H1 (cell line): ENCODE results near the gene DYNLRB1. TPM values are rescaled to one million over a fixed set of nuclear protein-coding genes. Genes with fewer than 3 reads are reported as not detected.

Source experiments
- CTCF ChIA-PET: fragments of 300-600 bp; sonication (Branson Sonifier 250); formaldehyde crosslinking; loops from one replicate; lab custom pipeline; 2021; ENCODE audit not compliant: partially characterized antibody; lab: Charles Lee
- POLR2A ChIA-PET: fragments of 300-600 bp; sonication (Branson Sonifier 250); formaldehyde crosslinking; loops from one replicate; lab custom pipeline; 2021; ENCODE audit warnings: inconsistent platforms; ENCODE audit not compliant: partially characterized antibody; lab: Charles Lee
- DNase-seq, 2 experiments: peaks; one replicate each; pipeline versions ENCODE4 v3.0.0 to v3.0.0-alpha.2; 2010 to 2022; ENCODE audit warnings: low spot score in 2 of 2, low read depth in 1 of 2, mixed read lengths in 1 of 2
- FAIRE-seq: peaks from 2 replicates; lab custom pipeline; 2011; peaks lifted over from hg19 to GRCh38; lab: Jason Lieb, UNC
- H2AFZ ChIP-seq: 2 replicates; pipeline ENCODE4 v1.8.1; 2012; ENCODE audit warnings: low read length, inconsistent platforms
- H2AK5ac ChIP-seq: 2 replicates; pipeline ENCODE4 v1.6.1; 2013; ENCODE audit warnings: low read depth, low read length
- H2BK120ac ChIP-seq: replicated peaks from 2 replicates; pipeline ENCODE3; 2013; ENCODE audit warnings: low read depth, low read length, inconsistent platforms
- H2BK12ac ChIP-seq: 2 replicates; pipeline ENCODE4 v1.6.1; 2013; ENCODE audit warnings: low read depth, low read length
- H2BK15ac ChIP-seq: 2 replicates; pipeline ENCODE4 v1.6.1; 2013; ENCODE audit warnings: low read length
- H2BK20ac ChIP-seq: 2 replicates; pipeline ENCODE4 v1.6.1; 2013; ENCODE audit warnings: low read length
- H2BK5ac ChIP-seq: 2 replicates; pipeline ENCODE4 v1.6.1; 2013; ENCODE audit warnings: low read depth, low read length
- H3K14ac ChIP-seq: 2 replicates; pipeline ENCODE4 v1.6.1; 2013; ENCODE audit warnings: inconsistent platforms; ENCODE audit not compliant: insufficient read length
- H3K18ac ChIP-seq: 2 replicates; pipeline ENCODE4 v1.6.1; 2013; ENCODE audit warnings: low read length; ENCODE audit errors: extremely low read depth
- H3K23ac ChIP-seq: 2 replicates; pipeline ENCODE4 v1.6.1; 2013; ENCODE audit warnings: inconsistent platforms; ENCODE audit not compliant: insufficient read length
- H3K23me2 ChIP-seq: 2 replicates; pipeline ENCODE4 v1.6.1; 2013; ENCODE audit warnings: low read depth, low read length
- H3K27ac ChIP-seq: 2 replicates; pipeline ENCODE4 v1.6.1; 2011; ENCODE audit warnings: low read depth, low read length, inconsistent platforms
- H3K27me3 ChIP-seq, 4 experiments: replicated peaks in 1 of 4; 1 replicate in 1 of 4; 2 replicates in 3 of 4; pipeline versions ENCODE4 v1.6.1 to v1.8.1; 2011 to 2013; ENCODE audit warnings: low read length in 3 of 4, mild to moderate bottlenecking in 3 of 4, inconsistent platforms in 2 of 4, mixed read lengths in 2 of 4, moderate library complexity in 1 of 4; ENCODE audit not compliant: control insufficient read depth in 3 of 4, insufficient read depth in 3 of 4; ENCODE audit errors: extremely low read depth in 1 of 4
- H3K36me3 ChIP-seq, 4 experiments: 2 replicates each; pipeline versions ENCODE4 v1.6.1 to v1.8.1; 2011 to 2013; ENCODE audit warnings: mild to moderate bottlenecking in 4 of 4, low read length in 3 of 4, moderate library complexity in 2 of 4, control low read depth in 1 of 4, inconsistent platforms in 1 of 4; ENCODE audit not compliant: insufficient read depth in 4 of 4, control insufficient read depth in 2 of 4
- H3K4ac ChIP-seq: replicated peaks from 2 replicates; pipeline ENCODE3; 2013; ENCODE audit warnings: low read length, low read depth, mixed read lengths, inconsistent platforms; ENCODE audit not compliant: insufficient read length
- H3K4me1 ChIP-seq, 4 experiments: replicated peaks in 1 of 4; 1 replicate in 1 of 4; 2 replicates in 3 of 4; pipeline versions ENCODE4 v1.6.1 to v1.8.1; 2011 to 2013; ENCODE audit warnings: low read length in 3 of 4, inconsistent platforms in 2 of 4, mixed read lengths in 1 of 4; ENCODE audit not compliant: insufficient read depth in 4 of 4, control insufficient read depth in 3 of 4
- H3K4me2 ChIP-seq, 2 experiments: 2 replicates each; pipeline versions ENCODE4 v1.6.1 to v1.8.1; 2011 to 2013; ENCODE audit warnings: low read depth in 2 of 2, low read length in 2 of 2, control low read depth in 1 of 2, inconsistent platforms in 1 of 2, mild to moderate bottlenecking in 1 of 2; ENCODE audit not compliant: insufficient read depth in 1 of 2
- H3K4me3 ChIP-seq, 4 experiments: fragments of 200-600, 300-600 bp in 1 of 4; sonication (generic), shearing (Covaris generic), sonication (Bioruptor Twin) in 1 of 4; 2 replicates each; pipeline versions ENCODE4 v1.5.1 to v1.8.1; 2011 to 2016; ENCODE audit warnings: low read length in 4 of 4, low read depth in 3 of 4, control low read depth in 2 of 4, inconsistent platforms in 2 of 4, mild to moderate bottlenecking in 2 of 4, mixed read lengths in 1 of 4, moderate library complexity in 1 of 4; ENCODE audit not compliant: insufficient read depth in 2 of 4; ENCODE audit errors: extremely low read depth in 1 of 4
- H3K56ac ChIP-seq: replicated peaks from 2 replicates; pipeline ENCODE3; 2013; ENCODE audit warnings: low read depth, mild to moderate bottlenecking, mixed read lengths, low read length, inconsistent platforms; ENCODE audit not compliant: insufficient read length
- H3K79me1 ChIP-seq: 2 replicates; pipeline ENCODE4 v1.6.1; 2013; ENCODE audit warnings: low read depth, low read length, control low read depth
- H3K79me2 ChIP-seq, 2 experiments: 2 replicates each; pipeline versions ENCODE4 v1.6.1 to v1.8.1; 2012 to 2013; ENCODE audit warnings: low read length in 2 of 2, mild to moderate bottlenecking in 2 of 2, inconsistent platforms in 1 of 2; ENCODE audit not compliant: insufficient read depth in 2 of 2, control insufficient read depth in 1 of 2
- H3K9ac ChIP-seq, 4 experiments: replicated peaks in 1 of 4; 1 replicate in 1 of 4; 2 replicates in 3 of 4; pipeline versions ENCODE4 v1.6.1 to v1.8.1; 2011 to 2013; ENCODE audit warnings: low read depth in 3 of 4, low read length in 3 of 4, control low read depth in 2 of 4, mild to moderate bottlenecking in 2 of 4, moderate library complexity in 2 of 4, inconsistent platforms in 1 of 4; ENCODE audit errors: extremely low read depth in 1 of 4
- H3K9me3 ChIP-seq, 2 experiments: 2 replicates each; pipeline versions ENCODE4 v1.6.1 to v1.8.1; 2012 to 2013; ENCODE audit warnings: mild to moderate bottlenecking in 2 of 2, moderate library complexity in 2 of 2, control low read depth in 1 of 2, inconsistent platforms in 1 of 2, low read depth in 1 of 2, low read length in 1 of 2, mixed read lengths in 1 of 2; ENCODE audit not compliant: insufficient read depth in 2 of 2
- H4K20me1 ChIP-seq, 2 experiments: replicated peaks in 1 of 2; 2 replicates each; pipeline versions ENCODE3 to v1.8.1; 2011 to 2013; ENCODE audit warnings: inconsistent platforms in 2 of 2, low read length in 2 of 2, mild to moderate bottlenecking in 1 of 2; ENCODE audit not compliant: insufficient read depth in 2 of 2, control insufficient read depth in 1 of 2
- H4K5ac ChIP-seq: 2 replicates; pipeline ENCODE4 v1.6.1; 2013; ENCODE audit warnings: low read length, low read depth, mixed read lengths, inconsistent platforms; ENCODE audit not compliant: insufficient read length
- H4K8ac ChIP-seq: 2 replicates; pipeline ENCODE4 v1.8.0; 2013; ENCODE audit warnings: mild to moderate bottlenecking, moderate library complexity, low read length, inconsistent platforms; ENCODE audit not compliant: insufficient read depth; ENCODE audit errors: extremely low read depth
- H4K91ac ChIP-seq: replicated peaks from 2 replicates; pipeline ENCODE3; 2013; ENCODE audit warnings: low read length, mixed read lengths, inconsistent platforms; ENCODE audit not compliant: insufficient read length
- BACH1 ChIP-seq: IDR thresholded peaks from 2 replicates; pipeline ENCODE4 v1.6.1; 2012; ENCODE audit warnings: low read length, improper control_type of control experiment
- BRCA1 ChIP-seq: IDR thresholded peaks from 2 replicates; pipeline ENCODE4 v1.6.1; 2012; ENCODE audit warnings: low read depth, low read length, improper control_type of control experiment
- CHD2 ChIP-seq: IDR thresholded peaks from 2 replicates; pipeline ENCODE4 v1.6.1; 2012; ENCODE audit warnings: low read length, improper control_type of control experiment
- JUN ChIP-seq: IDR thresholded peaks from 2 replicates; pipeline ENCODE4 v1.6.1; 2011; ENCODE audit warnings: low read depth, mild to moderate bottlenecking, improper control_type of control experiment, low read length
- MAX ChIP-seq: IDR thresholded peaks from 2 replicates; pipeline ENCODE4 v1.6.1; 2012; ENCODE audit warnings: inconsistent platforms
- POLR2A ChIP-seq, 2 experiments: IDR thresholded peaks; 1 replicate in 1 of 2; 2 replicates in 1 of 2; pipeline ENCODE4 v1.6.1; 2011; ENCODE audit warnings: low read depth in 2 of 2, low read length in 2 of 2, mild to moderate bottlenecking in 2 of 2; ENCODE audit errors: control extremely low read depth in 1 of 2
- POU5F1 ChIP-seq: IDR thresholded peaks from 2 replicates; pipeline ENCODE4 v1.6.1; 2011; ENCODE audit warnings: low read depth, mild to moderate bottlenecking, low read length, moderate library complexity
- RBBP5 ChIP-seq: IDR thresholded peaks from 2 replicates; pipeline ENCODE4 v1.7.1; 2012; ENCODE audit warnings: low read depth, mild to moderate bottlenecking, inconsistent platforms, low read length, moderate library complexity, borderline replicate concordance
- RXRA ChIP-seq: IDR thresholded peaks from 2 replicates; pipeline ENCODE4 v1.6.1; 2011; ENCODE audit warnings: low read depth, mild to moderate bottlenecking, low read length, moderate library complexity; ENCODE audit not compliant: insufficient read depth
- SIN3A ChIP-seq, 2 experiments: IDR thresholded peaks in 1 of 2; conservative IDR thresholded peaks in 1 of 2; 2 replicates each; pipeline ENCODE4 v1.6.1; 2011 to 2012; ENCODE audit warnings: low read length in 2 of 2, improper control_type of control experiment in 1 of 2, low read depth in 1 of 2, mild to moderate bottlenecking in 1 of 2
- SUZ12 ChIP-seq: fragments of 200-600 bp; sonication (generic); IDR thresholded peaks from 2 replicates; pipeline ENCODE4 v1.6.1; 2012; ENCODE audit warnings: mild to moderate bottlenecking, inconsistent platforms, low read length, moderate library complexity, mixed read lengths
- TAF7 ChIP-seq: optimal IDR thresholded peaks from 2 replicates; pipeline ENCODE3; 2011; ENCODE audit warnings: low read depth, mild to moderate bottlenecking, inconsistent platforms, low read length, moderate library complexity, borderline replicate concordance
- USF2 ChIP-seq: IDR thresholded peaks from 2 replicates; pipeline ENCODE4 v1.6.1; 2011; ENCODE audit warnings: low read length, improper control_type of control experiment
- WGBS, 2 experiments: shearing (Covaris generic) in 1 of 2; methylation state at CpG; one replicate each; pipeline versions ENCODE4 v1.1.6 to v1.1.7; 2013 to 2015; ENCODE audit warnings: low lambda C conversion rate in 2 of 2, mixed read lengths in 2 of 2, inconsistent platforms in 1 of 2, low coverage in 1 of 2, missing lambda C conversion rate in 1 of 2; ENCODE audit not compliant: insufficient replicate concordance in 2 of 2, insufficient coverage in 1 of 2, insufficient read length in 1 of 2; ENCODE audit errors: extremely low coverage in 1 of 2, missing lambda C conversion rate in 1 of 2; 5-methylcytosine and 5-hydroxymethylcytosine counted together
- polyA plus RNA-seq, 7 experiments: library from polyadenylated mRNA; depleted of rRNA in 3 of 7; stranded (reverse) in 5 of 7; unstranded in 2 of 7; fragments of >200 nt in 5 of 7; fragments of 200-250 nt in 2 of 7; gene quantifications; 1 replicate in 5 of 7; 2 replicates in 1 of 7; 4 replicates in 1 of 7; pipeline versions ENCODE4 v1.2.1 to v1.2.3, GENCODE V29; 2011 to 2013; ENCODE audit warnings: missing spikeins in 2 of 7, mixed read lengths in 2 of 7
- total RNA-seq: library from RNA; stranded (reverse); fragmentation: NEBNext Ultra II Directional; extraction: Animal tissue kit (Norgen Biotek cat#: 25700); gene quantifications from 2 replicates; pipeline ENCODE4 v1.2.1, GENCODE V29; 2021

DYNLRB1 gene
- total and polyA plus RNA-seq, 2 of the 8 experiments (the other 6 are each of a cell fraction or from before 2014, with no cell fraction given), result 109 to 214 TPM

DNA sequence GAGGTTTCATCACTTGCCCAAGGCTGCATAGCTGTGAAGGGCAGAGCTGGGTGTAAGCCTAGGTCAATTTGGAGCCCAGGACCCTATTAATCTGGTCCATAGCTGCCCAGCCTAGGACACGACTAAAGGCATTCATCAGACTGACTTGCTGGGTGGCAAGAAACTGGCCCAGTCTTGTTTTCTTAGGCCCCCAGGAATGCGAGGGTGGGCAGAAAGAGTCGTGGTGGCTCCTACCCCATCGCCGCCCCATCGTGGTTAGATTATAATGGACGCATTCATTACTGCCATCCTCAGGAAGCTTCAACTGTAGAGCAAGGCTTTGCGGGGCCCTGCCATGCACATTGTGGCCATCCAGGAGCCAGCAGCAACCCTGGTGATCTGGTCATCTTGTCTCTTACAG, 16.1 kb downstream of the DYNLRB1 start:
- peaks cover 0 to 16% of the 10 kb centered on the region in 2 experiments for H4K20me1 ChIP-seq
- TF ChIP-seq BACH1 (no peak), CHD2 (no peak), BRCA1 (no peak), TAF7 (no peak), MAX (no peak), USF2 (no peak), JUN (no peak), SUZ12 (no peak), RXRA (no peak), SIN3A (conservative IDR thresholded peaks at IDR 0.05 in 1 of 2, IDR thresholded peaks at IDR 0.05 in 1 of 2; ENCODE audit: low read depth in 1 of 2, low read length in 2 of 2) (no peak), POU5F1 (no peak), POLR2A (IDR thresholded peaks at IDR 0.05; ENCODE audit: control extremely low read depth in 1 of 2, low read depth in 2 of 2, low read length in 2 of 2) (no peak), RBBP5 (no peak)

More for the DNA sequence above, 16.1 kb downstream of the DYNLRB1 start:
- no peaks in the 10 kb centered on the region for H3K9me3 ChIP-seq
- no peak overlapping the region for H3K27ac ChIP-seq
- DNase-seq, result no peak
- H3K56ac ChIP-seq, result no peak overlapping the region
- no peak overlapping the region for H3K9ac ChIP-seq
- no peak overlapping the region for H3K23ac ChIP-seq
- peaks cover 8% of the 10 kb centered on the region for H3K79me1 ChIP-seq
- no peak overlapping the region for H2BK5ac ChIP-seq
- H2BK15ac ChIP-seq, result no peak overlapping the region
- H3K4ac ChIP-seq, result no peak overlapping the region
- no peak overlapping the region for H2BK12ac ChIP-seq
- ChIA-PET POLR2A (interaction anchor here (0.9 to 1.7 kb wide), 2 partner anchors 12 to 15 kb away, joined by 3 to 5 read pairs; no protein-coding TSS in a partner anchor), CTCF (interaction anchor here (1.0 to 4.4 kb wide), 3 partner anchors 16 to 347 kb away, joined by 3 to 16 read pairs (median 3); no protein-coding TSS in a partner anchor)
- H2BK20ac ChIP-seq, result no peak overlapping the region
- no peaks in the 10 kb centered on the region for H3K23me2 ChIP-seq
- H3K4me1 ChIP-seq, result no peaks in the 10 kb centered on the region
- no peak for FAIRE-seq
- no peaks in the 10 kb centered on the region for H3K27me3 ChIP-seq
- H3K14ac ChIP-seq, result no peak overlapping the region
- H3K4me3 ChIP-seq, result no peak overlapping the region
- H2AFZ ChIP-seq, result no peak overlapping the region
- H2AK5ac ChIP-seq, result no peak overlapping the region
- no peak overlapping the region for H4K8ac ChIP-seq
- H4K5ac ChIP-seq, result no peak overlapping the region
- no peaks in the 10 kb centered on the region for H3K79me2 ChIP-seq
- H2BK120ac ChIP-seq, result no peak overlapping the region
- H3K36me3 ChIP-seq, result peaks cover 18 to 52% (median 26%) of the 10 kb centered on the region in 4 experiments
- no peak overlapping the region for H3K4me2 ChIP-seq
- 90% methylated on average over 8 of the region's 8 CpGs; no CpG with 5 or more reads in 1 of the 2 experiments for WGBS, 2 experiments
- no peak overlapping the region for H3K18ac ChIP-seq
- no peak overlapping the region for H4K91ac ChIP-seq
